ENCODE results near the gene PLEKHG2.
A peak's percentile ranks its signal among the peaks of the same experiment; 100 is the strongest.
"Not testable (repeated sequence)": the region's sequence is repeated elsewhere in the genome, so short reads cannot be mapped to it uniquely, and the experiment has no call there.

PLEKHG2 gene

GRCh38 chr19:39412100-39412866, at the start of gene PLEKHG2:
Gene PLEKHG2, plus strand, starts transcription at chr19:39412669. Its CDS starts 1,418 bp downstream, at chr19:39414087.
- DNase-seq = peak; percentile 94

GRCh38 chr19:39362682-39363657, 49.5 kb upstream of the PLEKHG2 start:
- no peak for DNase-seq

- DNase-seq = no peak
These were observed 48.5 kb upstream of the PLEKHG2 start for GRCh38 chr19:39363901-39364457.

- no peak for DNase-seq
These were observed 46.9 kb upstream of the PLEKHG2 start for GRCh38 chr19:39365531-39365930.

- DNase-seq = no peak
These were observed 43.3 kb upstream of the PLEKHG2 start for GRCh38 chr19:39369200-39369599.

- no peak for DNase-seq
These were observed 41.7 kb upstream of the PLEKHG2 start for GRCh38 chr19:39370735-39371134.

- DNase-seq = no peak
These were observed 40.2 kb upstream of the PLEKHG2 start for GRCh38 chr19:39372047-39372802.

GRCh38 chr19:39372941-39373340, 39.5 kb upstream of the PLEKHG2 start:
- DNase-seq = no peak

- no peak for DNase-seq
These were observed 36.5 kb upstream of the PLEKHG2 start for GRCh38 chr19:39375929-39376328.

GRCh38 chr19:39377373-39378362, 34.8 kb upstream of the PLEKHG2 start:
- no peak for DNase-seq

GRCh38 chr19:39379366-39379765, 33.1 kb upstream of the PLEKHG2 start:
- DNase-seq = not testable (repeated sequence)

GRCh38 chr19:39379865-39380396, 32.5 kb upstream of the PLEKHG2 start:
- no peak for DNase-seq

- no peak for DNase-seq
These were observed 31.7 kb upstream of the PLEKHG2 start for GRCh38 chr19:39380521-39381502.

- DNase-seq = no peak
These were observed 30.4 kb upstream of the PLEKHG2 start for GRCh38 chr19:39381910-39382611.

- no peak for DNase-seq
These were observed 29.3 kb upstream of the PLEKHG2 start for GRCh38 chr19:39382991-39383828.

- DNase-seq = no peak
These were observed 27.5 kb upstream of the PLEKHG2 start for GRCh38 chr19:39384839-39385568.

GRCh38 chr19:39385629-39386411, 26.6 kb upstream of the PLEKHG2 start:
- DNase-seq = no peak
